K562 treated with DMSO at 1 percent for 4 hours (cell line): ENCODE results near the gene CORO2A. TPM values are rescaled to one million over a fixed set of nuclear protein-coding genes. Genes with fewer than 3 reads are reported as not detected.

Experiments used
- total RNA-seq: library from RNA; unstranded; fragments of 300-600 nt; gene quantifications from 2 replicates; pipeline ENCODE4 v1.2.3, GENCODE V29; 2022; ENCODE audit not compliant: insufficient read depth

Gene CORO2A, protein sequence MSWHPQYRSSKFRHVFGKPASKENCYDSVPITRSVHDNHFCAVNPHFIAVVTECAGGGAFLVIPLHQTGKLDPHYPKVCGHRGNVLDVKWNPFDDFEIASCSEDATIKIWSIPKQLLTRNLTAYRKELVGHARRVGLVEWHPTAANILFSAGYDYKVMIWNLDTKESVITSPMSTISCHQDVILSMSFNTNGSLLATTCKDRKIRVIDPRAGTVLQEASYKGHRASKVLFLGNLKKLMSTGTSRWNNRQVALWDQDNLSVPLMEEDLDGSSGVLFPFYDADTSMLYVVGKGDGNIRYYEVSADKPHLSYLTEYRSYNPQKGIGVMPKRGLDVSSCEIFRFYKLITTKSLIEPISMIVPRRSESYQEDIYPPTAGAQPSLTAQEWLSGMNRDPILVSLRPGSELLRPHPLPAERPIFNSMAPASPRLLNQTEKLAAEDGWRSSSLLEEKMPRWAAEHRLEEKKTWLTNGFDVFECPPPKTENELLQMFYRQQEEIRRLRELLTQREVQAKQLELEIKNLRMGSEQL
- 10.4 and 12.6 TPM in 2 replicates for total RNA-seq

GRCh38 chr9:98192503-98193335 lies at the start of gene CORO2A:
Gene CORO2A (minus strand): TSS chr9:98192637. CDS start chr9:98157660, 34,977 bp downstream.

GRCh38 chr9:98118640-98119601 lies 73.5 kb downstream of the CORO2A start, which contains the start of gene TRIM14:
Gene TRIM14 (minus strand): TSS chr9:98119222. CDS start chr9:98119188, 34 bp downstream.

Other genes with a start within 250 kb of the CORO2A start
- 348 and 405 TPM in 2 replicates for gene ANP32B, start 209.3 kb downstream of the CORO2A start, total RNA-seq
- gene NANS, start 135.9 kb downstream of the CORO2A start, total RNA-seq: 251 and 260 TPM in 2 replicates
- 12.1 and 14.7 TPM in 2 replicates for gene TRIM14, start 73.4 kb downstream of the CORO2A start, total RNA-seq
- 5.7 and 8.3 TPM in 2 replicates for gene TBC1D2, start 63.0 kb upstream of the CORO2A start, total RNA-seq